ENCODE measurements around the gene CLEC2A. TPM values are rescaled to one million over a fixed set of nuclear protein-coding genes. Genes with fewer than 3 reads are reported as not detected.

CLEC2A gene
- total RNA-seq, 1 donor from 2014 or later, result not detected

DNA sequence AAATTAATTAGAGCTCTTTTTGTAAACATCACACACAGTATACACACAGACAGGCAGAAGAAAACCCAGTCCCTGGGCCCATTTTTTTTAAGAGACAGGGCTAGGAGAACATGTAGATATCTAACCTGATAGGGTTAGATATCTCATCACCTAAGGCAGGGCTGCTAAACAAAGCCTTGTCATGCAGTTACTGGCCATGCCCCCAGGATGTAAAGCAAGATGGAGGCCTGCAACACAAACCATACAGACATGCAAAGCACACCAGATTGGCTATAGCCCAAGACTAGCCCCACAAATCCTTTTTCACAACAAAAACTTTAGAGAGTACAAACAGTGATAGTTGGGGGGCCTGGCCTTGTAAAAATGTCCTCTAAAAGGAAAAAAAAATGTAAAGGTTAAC, 20.5 kb downstream of the CLEC2A start:
- H3K4me3 Mint-ChIP-seq (ENCODE audit: low read depth), result no peak overlapping the region
- peaks cover 46% of the 10 kb centered on the region for H3K9me3 Mint-ChIP-seq (ENCODE audit: low read depth)
- H3K27me3 Mint-ChIP-seq, result no peaks in the 10 kb centered on the region
- H3K4me1 Mint-ChIP-seq (ENCODE audit: low read depth), result no peaks in the 10 kb centered on the region
- TF ChIP-seq, protein P1, sequence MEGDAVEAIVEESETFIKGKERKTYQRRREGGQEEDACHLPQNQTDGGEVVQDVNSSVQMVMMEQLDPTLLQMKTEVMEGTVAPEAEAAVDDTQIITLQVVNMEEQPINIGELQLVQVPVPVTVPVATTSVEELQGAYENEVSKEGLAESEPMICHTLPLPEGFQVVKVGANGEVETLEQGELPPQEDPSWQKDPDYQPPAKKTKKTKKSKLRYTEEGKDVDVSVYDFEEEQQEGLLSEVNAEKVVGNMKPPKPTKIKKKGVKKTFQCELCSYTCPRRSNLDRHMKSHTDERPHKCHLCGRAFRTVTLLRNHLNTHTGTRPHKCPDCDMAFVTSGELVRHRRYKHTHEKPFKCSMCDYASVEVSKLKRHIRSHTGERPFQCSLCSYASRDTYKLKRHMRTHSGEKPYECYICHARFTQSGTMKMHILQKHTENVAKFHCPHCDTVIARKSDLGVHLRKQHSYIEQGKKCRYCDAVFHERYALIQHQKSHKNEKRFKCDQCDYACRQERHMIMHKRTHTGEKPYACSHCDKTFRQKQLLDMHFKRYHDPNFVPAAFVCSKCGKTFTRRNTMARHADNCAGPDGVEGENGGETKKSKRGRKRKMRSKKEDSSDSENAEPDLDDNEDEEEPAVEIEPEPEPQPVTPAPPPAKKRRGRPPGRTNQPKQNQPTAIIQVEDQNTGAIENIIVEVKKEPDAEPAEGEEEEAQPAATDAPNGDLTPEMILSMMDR (IDR thresholded peaks at IDR 0.05; ENCODE audit: unreplicated experiment), result no peak
- DNase-seq (ENCODE audit: low spot score, unreplicated experiment), result no peak
- no peak overlapping the region for H3K27ac Mint-ChIP-seq
- peaks cover 9% of the 10 kb centered on the region for H3K36me3 Mint-ChIP-seq (ENCODE audit: insufficient read depth)

DNA sequence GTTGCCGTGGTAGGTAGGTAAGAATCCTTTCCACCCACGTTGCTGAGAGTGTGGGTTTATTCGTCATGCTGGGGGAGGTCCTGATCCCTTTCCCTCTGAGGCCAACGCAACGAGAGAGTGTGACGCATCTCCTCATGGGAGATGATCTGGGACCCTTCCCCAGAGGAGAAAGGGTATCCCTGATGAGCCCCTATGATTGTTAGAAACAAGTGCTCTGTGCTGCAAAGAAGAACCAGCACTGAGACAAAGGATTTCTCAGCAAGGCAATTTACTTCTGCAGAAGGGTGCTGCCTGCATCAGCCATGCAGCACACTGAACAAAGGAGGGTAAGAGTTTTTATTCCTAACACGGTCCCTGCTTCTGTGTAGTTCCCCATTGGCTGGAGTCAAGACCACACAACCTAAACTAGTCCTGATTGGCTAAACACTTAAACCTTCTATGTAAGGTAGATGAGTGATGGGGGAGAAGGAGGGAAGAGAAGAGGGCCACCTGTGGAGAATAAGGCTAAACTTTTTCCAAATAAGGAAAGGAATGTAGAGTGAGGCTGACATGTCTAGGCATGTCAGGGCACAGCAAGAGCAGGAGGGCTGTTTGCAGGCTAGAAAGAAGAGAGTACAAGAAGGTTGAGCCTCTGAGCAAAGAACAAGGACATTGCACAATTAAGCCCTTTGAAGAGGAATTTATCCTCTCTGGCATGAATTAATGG, 21.3 kb downstream of the CLEC2A start:
- H3K36me3 Mint-ChIP-seq (ENCODE audit: insufficient read depth), result peaks cover 9% of the 10 kb centered on the region
- H3K27me3 Mint-ChIP-seq, result no peaks in the 10 kb centered on the region
- no peaks in the 10 kb centered on the region for H3K4me1 Mint-ChIP-seq (ENCODE audit: low read depth)
- TF ChIP-seq, protein P1 (IDR thresholded peaks at IDR 0.05; ENCODE audit: unreplicated experiment), result no peak
- H3K9me3 Mint-ChIP-seq (ENCODE audit: low read depth), result peaks cover 48% of the 10 kb centered on the region
- no peak for DNase-seq (ENCODE audit: low spot score, unreplicated experiment)
- no peak overlapping the region for H3K4me3 Mint-ChIP-seq (ENCODE audit: low read depth)
- no peak overlapping the region for H3K27ac Mint-ChIP-seq

GRCh38 chr12:9909724-9910123, 22.4 kb downstream of the CLEC2A start:
- no peak for DNase-seq (ENCODE audit: low spot score, unreplicated experiment)
- Mint-ChIP-seq H3K4me3 (ENCODE audit: low read depth) (no peak overlapping the region), H3K27me3 (no peaks in the 10 kb centered on the region), H3K4me1 (ENCODE audit: low read depth) (no peaks in the 10 kb centered on the region), H3K27ac (no peak overlapping the region), H3K9me3 (ENCODE audit: low read depth) (peaks cover 56% of the 10 kb centered on the region), H3K36me3 (ENCODE audit: insufficient read depth) (peaks cover 9% of the 10 kb centered on the region)
- TF ChIP-seq, protein P1 (IDR thresholded peaks at IDR 0.05; ENCODE audit: unreplicated experiment), result no peak

GRCh38 chr12:9908350-9908749, 23.8 kb downstream of the CLEC2A start:
- Mint-ChIP-seq H3K36me3 (ENCODE audit: insufficient read depth) (peaks cover 9% of the 10 kb centered on the region), H3K4me1 (ENCODE audit: low read depth) (no peaks in the 10 kb centered on the region), H3K27ac (no peak overlapping the region), H3K4me3 (ENCODE audit: low read depth) (no peak overlapping the region), H3K27me3 (no peaks in the 10 kb centered on the region), H3K9me3 (ENCODE audit: low read depth) (peaks cover 58% of the 10 kb centered on the region)
- TF ChIP-seq, protein P1 (IDR thresholded peaks at IDR 0.05; ENCODE audit: unreplicated experiment), result no peak
- DNase-seq (ENCODE audit: low spot score, unreplicated experiment), result no peak

DNA sequence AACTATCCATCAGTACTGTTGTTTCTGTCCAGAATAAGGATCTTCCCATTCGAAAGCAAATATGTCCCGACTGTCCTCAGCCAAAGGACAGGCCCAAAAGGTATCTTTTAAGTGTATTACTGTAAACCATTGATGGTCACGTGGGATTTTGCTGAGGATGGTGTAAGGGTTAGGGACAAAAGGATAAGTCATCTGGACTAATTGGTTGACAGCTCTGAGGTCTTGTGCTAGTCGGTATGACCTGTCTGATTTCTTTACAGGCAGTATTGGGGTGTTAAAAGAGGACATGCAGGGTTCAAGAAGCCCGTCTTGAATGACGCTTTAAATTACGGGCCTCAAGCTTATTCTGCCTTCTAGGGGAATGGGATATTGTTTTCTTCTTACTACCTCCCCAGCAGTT, 24.4 kb downstream of the CLEC2A start:
- Mint-ChIP-seq H3K9me3 (ENCODE audit: low read depth) (peaks cover 62% of the 10 kb centered on the region), H3K4me3 (ENCODE audit: low read depth) (no peak overlapping the region)

More for the DNA sequence above, 24.4 kb downstream of the CLEC2A start:
- TF ChIP-seq, protein P1 (IDR thresholded peaks at IDR 0.05; ENCODE audit: unreplicated experiment), result no peak
- Mint-ChIP-seq H3K4me1 (ENCODE audit: low read depth) (no peaks in the 10 kb centered on the region), H3K27me3 (no peaks in the 10 kb centered on the region), H3K36me3 (ENCODE audit: insufficient read depth) (peaks cover 9% of the 10 kb centered on the region), H3K27ac (no peak overlapping the region)
- no peak for DNase-seq (ENCODE audit: low spot score, unreplicated experiment)

All from progenitor cell of endocrine pancreas (in vitro differentiated cells).